ENCODE data around the gene DPYD. TPM values are rescaled to one million over a fixed set of nuclear protein-coding genes. Genes with fewer than 3 reads are reported as not detected.

DPYD gene
- total RNA-seq, 4 donors from 2014 or later: 30.9 to 66.6 (median 48.2) TPM

DNA sequence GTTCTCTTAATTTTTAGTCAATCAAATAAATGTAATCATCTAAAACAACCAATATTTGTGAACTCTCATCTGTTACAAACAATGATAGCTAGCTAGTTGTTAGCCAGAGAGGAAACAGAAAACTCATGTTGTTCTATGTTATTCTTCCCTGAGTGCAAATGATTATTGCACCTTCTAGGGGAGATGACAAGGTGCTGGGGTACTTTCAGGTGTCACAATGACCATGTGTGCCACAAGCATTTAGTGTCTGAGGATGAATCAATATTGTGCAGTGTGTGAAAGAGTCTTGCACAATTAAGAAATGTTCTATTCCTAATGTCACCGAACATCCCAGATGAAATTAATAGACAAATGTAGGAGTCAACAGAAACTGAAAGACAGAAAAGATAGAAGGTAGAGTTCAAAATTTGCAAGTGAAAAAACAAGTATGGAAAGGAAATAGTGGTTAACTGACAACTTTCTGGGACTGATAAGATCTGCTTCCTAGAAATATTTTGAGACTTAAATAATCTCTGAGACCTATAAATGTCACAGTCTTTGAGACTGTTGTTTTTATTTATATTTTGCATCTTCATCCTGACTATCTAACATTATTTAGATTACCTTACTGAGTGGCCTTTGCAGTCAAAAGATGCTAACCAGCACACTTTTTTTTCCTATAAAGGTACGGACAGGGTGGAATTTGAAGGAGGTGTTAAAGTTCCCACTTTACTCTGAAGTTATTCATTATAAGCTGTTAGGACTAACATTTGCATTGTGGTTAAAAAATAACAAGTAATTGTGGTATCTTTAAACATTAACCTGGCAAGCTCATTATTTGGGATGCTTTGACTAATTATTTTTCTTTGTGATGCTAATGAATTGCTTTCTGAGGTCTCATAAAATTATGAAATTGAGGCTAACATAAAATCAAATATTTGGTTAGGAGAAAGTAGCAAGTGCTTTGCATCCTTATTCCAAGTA, 21.6 kb upstream of the DPYD start:
- Histone ChIP-seq H3K27me3 (peaks cover 0 to 2% of the 10 kb centered on the region in 2 donors), H3K36me3 (no peaks in the 10 kb centered on the region), H3K4me3 (no peak overlapping the region), H3K9me3 (no peaks in the 10 kb centered on the region), H3K27ac (no peak overlapping the region), H3K4me1 (no peaks in the 10 kb centered on the region)
- DNase-seq: no peak
- intact Hi-C loops (cut with DNase I; ENCODE audit: low total_unique reads): no loop called here
- TF ChIP-seq CTCF (IDR thresholded peaks at IDR 0.05): no peak
- TF ChIP-seq POLR2A (IDR thresholded peaks at IDR 0.05): no peak

GRCh38 chr1:97938285-97938642, 17.4 kb upstream of the DPYD start:
- DNase-seq: no peak
- intact Hi-C loops (cut with DNase I; ENCODE audit: low total_unique reads): no loop called here
- no peak overlapping the region for H3K4me3 ChIP-seq
- H3K27ac ChIP-seq: no peak overlapping the region
- H3K27me3 ChIP-seq: no peaks in the 10 kb centered on the region
- no peaks in the 10 kb centered on the region for H3K36me3 ChIP-seq
- no peaks in the 10 kb centered on the region for H3K4me1 ChIP-seq
- H3K9me3 ChIP-seq: no peaks in the 10 kb centered on the region
- TF ChIP-seq CTCF (IDR thresholded peaks at IDR 0.05) (no peak), POLR2A (IDR thresholded peaks at IDR 0.05) (no peak)

GRCh38 chr1:97936976-97937375, 16.1 kb upstream of the DPYD start:
- no peaks in the 10 kb centered on the region for H3K36me3 ChIP-seq
- H3K27ac ChIP-seq: no peak overlapping the region
- TF ChIP-seq POLR2A (IDR thresholded peaks at IDR 0.05) (no peak), CTCF (IDR thresholded peaks at IDR 0.05) (no peak)
- H3K27me3 ChIP-seq: no peaks in the 10 kb centered on the region
- intact Hi-C loops (cut with DNase I; ENCODE audit: low total_unique reads): no loop called here
- no peak for DNase-seq
- no peaks in the 10 kb centered on the region for H3K4me1 ChIP-seq
- H3K4me3 ChIP-seq: no peak overlapping the region
- H3K9me3 ChIP-seq: no peaks in the 10 kb centered on the region

GRCh38 chr1:97934491-97934890, 13.7 kb upstream of the DPYD start:
- TF ChIP-seq POLR2A (IDR thresholded peaks at IDR 0.05): no peak
- TF ChIP-seq CTCF (IDR thresholded peaks at IDR 0.05): no peak
- Histone ChIP-seq H3K4me3 (no peak overlapping the region), H3K9me3 (no peaks in the 10 kb centered on the region), H3K27me3 (no peaks in the 10 kb centered on the region), H3K27ac (no peak overlapping the region), H3K4me1 (no peaks in the 10 kb centered on the region), H3K36me3 (no peaks in the 10 kb centered on the region)
- intact Hi-C loops (cut with DNase I; ENCODE audit: low total_unique reads): no loop called here
- DNase-seq: no peak

Measured in uterus (tissue), 4 donors.